NCI-H187 treated with DMSO at 0.1 percent for 48 hours (cell line): Measurements from ENCODE around the gene ETNK2.
A peak's percentile ranks its signal among the peaks of the same experiment; 100 is the strongest.

Experiments
- DNase-seq: peaks from one replicate; lab custom pipeline; 2025; lab: John Stamatoyannopoulos, UW

The ETNK2 gene

DNA sequence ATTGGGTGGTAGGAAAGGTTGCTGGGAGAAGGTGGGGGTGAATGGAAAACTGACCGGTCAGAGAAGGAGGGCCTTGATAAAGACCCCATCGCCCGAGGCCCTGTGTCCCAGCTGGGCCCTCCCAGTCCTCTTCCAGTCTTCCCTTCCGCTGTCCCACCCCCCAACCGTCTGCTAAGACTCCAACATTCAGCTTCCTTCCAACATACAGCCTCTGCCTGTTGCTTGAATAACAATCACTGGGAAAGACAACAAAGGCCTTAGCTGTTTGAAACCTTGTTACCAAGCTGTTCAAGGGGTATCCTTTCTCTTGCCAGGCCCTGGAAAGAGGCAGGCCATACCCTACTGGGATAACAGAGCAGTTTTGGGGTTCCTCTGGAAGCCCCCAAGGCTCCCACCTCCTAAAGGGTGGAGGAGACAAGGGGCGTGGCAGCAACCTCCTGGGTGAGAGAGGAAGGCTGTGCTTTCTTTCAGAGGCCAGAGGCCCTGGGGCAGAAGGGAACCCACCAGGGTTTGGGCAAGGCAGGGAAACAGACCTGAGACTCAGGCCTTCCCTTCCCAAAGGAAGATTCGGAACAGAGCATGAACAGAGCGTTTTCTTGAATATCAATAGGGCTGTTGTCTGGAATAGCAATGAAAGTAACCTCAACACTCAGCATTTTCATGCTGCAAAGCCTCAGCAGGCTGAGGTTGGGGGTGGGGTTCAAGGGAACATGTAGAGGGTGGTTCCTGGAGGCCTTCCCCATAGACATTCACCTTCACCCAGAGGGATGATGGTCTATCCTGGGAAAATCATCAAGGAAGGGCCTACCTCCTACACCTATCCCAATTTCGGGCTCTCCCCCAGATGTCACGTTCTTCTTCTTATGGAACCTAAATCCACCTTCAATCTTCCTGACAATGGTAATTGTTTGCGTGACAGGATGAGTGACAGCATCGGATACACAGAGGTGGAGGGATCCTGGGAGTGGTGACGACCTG is 4.1 kb downstream of the ETNK2 start:
- DNase-seq = no peak

DNA sequence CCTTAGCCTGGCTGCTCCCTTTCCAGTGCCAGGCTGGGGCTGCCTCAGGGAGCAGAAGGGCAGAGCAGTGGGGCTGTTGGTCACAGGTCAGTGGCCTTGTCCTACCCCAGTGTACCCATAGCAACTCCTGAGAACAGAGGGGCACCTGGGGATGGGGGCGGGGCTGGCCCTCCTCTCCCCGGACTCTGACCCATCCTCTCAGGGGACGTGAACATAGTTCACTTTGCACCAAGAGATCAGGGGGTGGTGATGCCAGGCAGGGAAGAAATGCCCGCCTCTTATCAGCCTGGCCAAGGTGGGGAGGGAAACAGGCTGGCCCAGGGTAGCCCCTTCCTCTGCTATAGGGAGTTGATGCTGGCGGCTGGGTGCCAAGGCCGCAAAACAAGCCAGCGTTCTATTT is 4.9 kb downstream of the ETNK2 start:
- DNase-seq = no peak

GRCh38 chr1:204146309-204146708 is 5.5 kb downstream of the ETNK2 start:
- no peak for DNase-seq

GRCh38 chr1:204145033-204145504 is 6.8 kb downstream of the ETNK2 start:
- DNase-seq = no peak

- DNase-seq = no peak
Measured at GRCh38 chr1:204143276-204144041, 8.4 kb downstream of the ETNK2 start.

- DNase-seq = no peak
Measured at GRCh38 chr1:204142032-204142974, 9.5 kb downstream of the ETNK2 start.

DNA sequence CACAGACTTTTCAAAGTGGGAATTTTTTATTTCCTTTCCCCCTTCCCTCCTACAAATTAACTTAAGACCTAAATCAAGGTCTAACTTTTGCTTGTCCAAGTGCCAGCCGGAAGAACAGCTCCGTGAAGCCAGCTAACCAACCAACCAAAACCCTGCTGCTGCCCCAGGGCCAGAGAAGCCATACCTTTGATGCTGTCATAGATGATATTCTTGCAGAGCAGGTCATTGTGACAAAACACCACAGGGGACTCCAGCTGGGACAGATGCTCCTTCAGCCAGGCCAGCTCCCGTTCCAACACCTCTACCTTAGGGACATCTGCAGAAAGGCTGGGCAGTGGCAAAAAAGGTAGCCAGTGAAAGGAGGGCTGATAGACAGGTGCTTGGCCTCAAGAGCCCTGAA is 10.7 kb downstream of the ETNK2 start:
- DNase-seq = no peak

GRCh38 chr1:204139952-204140351 is 11.9 kb downstream of the ETNK2 start:
- no peak for DNase-seq

DNA sequence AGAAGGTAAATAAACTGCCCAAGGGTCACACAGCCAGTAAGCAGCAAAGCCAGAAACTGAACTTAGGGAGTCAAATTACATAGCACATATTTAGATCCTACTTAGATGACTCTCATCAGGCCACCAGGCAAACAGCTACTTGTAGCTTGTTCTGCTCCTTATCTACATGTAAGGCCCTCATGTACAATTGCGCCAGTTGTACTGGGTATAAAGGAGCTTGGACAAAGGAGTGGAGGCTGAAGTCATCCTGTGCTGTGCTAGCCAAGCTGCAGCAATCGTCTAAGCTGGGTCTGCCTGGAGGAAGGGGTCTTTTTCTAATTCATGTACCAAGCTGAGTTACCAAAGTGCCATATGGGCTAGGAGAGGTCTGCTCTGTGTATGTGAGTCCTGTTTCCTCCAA is 12.8 kb downstream of the ETNK2 start:
- DNase-seq = no peak

DNA sequence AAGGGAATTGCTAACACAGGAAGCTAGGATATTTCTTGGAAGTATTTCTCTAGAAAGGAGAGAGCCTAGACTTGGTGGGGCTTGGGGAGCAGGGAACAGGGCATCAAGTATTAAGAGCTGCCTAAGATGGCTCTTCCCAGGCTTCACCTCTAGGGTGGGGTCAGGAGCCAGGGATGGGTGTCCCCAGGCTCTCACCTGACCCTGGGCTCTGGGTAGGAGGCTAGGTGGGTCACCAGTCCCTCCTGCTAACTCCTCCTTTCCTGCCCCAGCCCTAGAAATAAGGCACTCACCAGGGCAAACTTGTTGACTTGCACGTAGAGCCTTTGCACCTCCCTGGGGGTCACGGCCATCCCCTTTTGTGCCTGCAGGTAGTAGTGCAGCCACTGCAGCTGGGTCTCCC is 15.0 kb downstream of the ETNK2 start:
- no peak for DNase-seq

GRCh38 chr1:204134103-204134502 is 17.7 kb downstream of the ETNK2 start:
- no peak for DNase-seq

DNA sequence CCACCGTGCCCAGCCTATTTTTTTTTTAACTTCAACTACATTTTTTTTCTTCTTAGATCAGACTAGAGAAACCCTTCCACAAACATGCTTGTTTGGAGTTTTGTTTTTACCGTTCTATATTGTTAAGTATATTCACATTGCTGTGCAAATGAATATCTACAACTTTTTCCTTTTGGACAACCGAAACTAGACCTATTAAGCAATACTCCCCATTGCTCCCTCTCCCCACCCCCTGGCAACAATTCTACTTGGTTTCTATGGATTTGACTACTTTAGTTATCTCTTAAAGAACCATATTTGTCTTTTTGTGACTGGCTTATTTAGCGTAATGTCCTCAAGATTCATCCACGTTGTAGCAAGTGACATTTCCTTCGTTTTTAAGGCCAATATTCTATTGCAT is 19.1 kb downstream of the ETNK2 start:
- no peak for DNase-seq

- DNase-seq = no peak
Measured at GRCh38 chr1:204131978-204132377, 19.9 kb downstream of the ETNK2 start.

- no peak for DNase-seq
Measured at GRCh38 chr1:204130981-204131892, 20.6 kb downstream of the ETNK2 start.

GRCh38 chr1:204130178-204130577 is 21.7 kb downstream of the ETNK2 start:
- no peak for DNase-seq

- DNase-seq = peak; percentile 34
Measured at GRCh38 chr1:204128964-204129896, 22.6 kb downstream of the ETNK2 start.

- no peak for DNase-seq
Measured at GRCh38 chr1:204128464-204128963, 23.3 kb downstream of the ETNK2 start.

DNA sequence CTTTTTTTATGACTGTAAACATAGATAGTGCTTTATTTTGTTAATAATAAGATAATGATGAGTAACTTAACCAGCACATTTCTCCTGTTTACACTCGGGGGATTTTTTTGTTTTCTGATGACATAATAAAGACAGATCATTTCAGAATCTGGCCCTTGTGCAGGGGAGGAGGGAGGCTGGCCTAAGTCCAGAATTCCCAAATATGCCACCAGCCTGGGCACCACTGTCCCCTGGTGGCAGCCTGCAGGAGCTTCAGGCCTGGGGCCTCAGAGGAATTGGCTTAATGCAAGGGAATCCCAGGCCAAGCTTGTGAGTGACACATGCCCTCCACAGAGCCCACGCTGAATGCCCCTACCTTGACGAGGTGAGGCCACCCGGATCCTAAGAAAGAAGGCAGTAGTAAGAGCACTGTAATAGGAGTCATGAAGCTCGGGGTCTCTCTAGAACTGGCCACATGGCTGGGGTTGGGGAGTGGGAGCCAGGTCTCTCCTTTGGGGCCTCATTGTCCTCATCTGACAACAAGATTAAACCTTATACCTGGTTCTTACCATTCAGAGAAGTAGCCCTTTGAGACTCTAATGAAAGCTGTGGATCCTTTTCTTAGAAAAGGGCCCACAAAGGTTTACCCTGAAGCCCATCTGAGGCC is 24.1 kb downstream of the ETNK2 start:
- peak; percentile 31 for DNase-seq

- DNase-seq = no peak
Measured at GRCh38 chr1:204126956-204127355, 24.9 kb downstream of the ETNK2 start.
